CD4-positive, alpha-beta T cell treated with Interleukin-10 for 1 hour (primary cell): Measurements from ENCODE around the gene RET.
"Not testable (repeated sequence)": the region's sequence is repeated elsewhere in the genome, so short reads cannot be mapped to it uniquely, and the experiment has no call there.

Source experiments
- DNase-seq: peaks from one replicate; pipeline ENCODE4 v3.0.0-alpha.2; 2020

Gene RET

GRCh38 chr10:43079856-43080255, 3.0 kb downstream of the RET start:
- DNase-seq = no peak

GRCh38 chr10:43082087-43082486, 5.2 kb downstream of the RET start:
- no peak for DNase-seq

GRCh38 chr10:43082746-43083145, 5.9 kb downstream of the RET start:
- no peak for DNase-seq

- no peak for DNase-seq
Observed at GRCh38 chr10:43083764-43084163, 6.9 kb downstream of the RET start.

GRCh38 chr10:43084812-43085211, 7.9 kb downstream of the RET start:
- DNase-seq = no peak

- no peak for DNase-seq
Observed at GRCh38 chr10:43086321-43086942, 9.6 kb downstream of the RET start.

GRCh38 chr10:43089519-43089918, 12.7 kb downstream of the RET start:
- no peak for DNase-seq

GRCh38 chr10:43090188-43090587, 13.3 kb downstream of the RET start:
- no peak for DNase-seq

GRCh38 chr10:43090664-43091063, 13.8 kb downstream of the RET start:
- DNase-seq = no peak

GRCh38 chr10:43091846-43092245, 15.0 kb downstream of the RET start:
- no peak for DNase-seq

- DNase-seq = no peak
Observed at GRCh38 chr10:43093423-43094076, 16.7 kb downstream of the RET start.

GRCh38 chr10:43094085-43094484, 17.2 kb downstream of the RET start:
- no peak for DNase-seq

- DNase-seq = not testable (repeated sequence)
Observed at GRCh38 chr10:43099339-43099738, 22.5 kb downstream of the RET start.

- no peak for DNase-seq
Observed at GRCh38 chr10:43099928-43100327, 23.1 kb downstream of the RET start.

- DNase-seq = no peak
Observed at GRCh38 chr10:43100366-43100765, 23.5 kb downstream of the RET start.

GRCh38 chr10:43102063-43102828, 25.4 kb downstream of the RET start:
- no peak for DNase-seq

- peak; percentile 78 for DNase-seq
Observed at GRCh38 chr10:43105102-43105955, 28.5 kb downstream of the RET start.

- DNase-seq = no peak
Observed at GRCh38 chr10:43105956-43106229, 29.0 kb downstream of the RET start.

- no peak for DNase-seq
Observed at GRCh38 chr10:43106256-43107091, 29.6 kb downstream of the RET start.

- no peak for DNase-seq
Observed at GRCh38 chr10:43108951-43109350, 32.1 kb downstream of the RET start.

- no peak for DNase-seq
Observed at GRCh38 chr10:43109671-43110249, 32.9 kb downstream of the RET start.
